Astrocyte (in vitro differentiated cells and primary cell): ENCODE results near the gene JAKMIP1. TPM values are rescaled to one million over a fixed set of nuclear protein-coding genes. Genes with fewer than 3 reads are reported as not detected.

ENCODE experiments used
- DNase-seq: peaks from one replicate; pipeline ENCODE4 v3.0.0-alpha.2; 2010; ENCODE audit warnings: low read depth
- FAIRE-seq: peaks from 2 replicates; lab custom pipeline; 2011; peaks lifted over from hg19 to GRCh38; lab: Jason Lieb, UNC
- H2AFZ ChIP-seq: 2 replicates; pipeline ENCODE4 v1.6.0; 2012; ENCODE audit warnings: low read depth, low read length, inconsistent platforms
- H3K27ac ChIP-seq: 2 replicates; pipeline ENCODE4 v1.5.1; 2011; ENCODE audit warnings: low read depth, low read length, inconsistent platforms
- H3K27me3 ChIP-seq: 2 replicates; pipeline ENCODE4 v1.6.0; 2011; ENCODE audit warnings: low read length, inconsistent platforms; ENCODE audit not compliant: insufficient read depth
- H3K36me3 ChIP-seq: 2 replicates; pipeline ENCODE4 v1.5.1; 2011; ENCODE audit warnings: low read length, inconsistent platforms; ENCODE audit not compliant: insufficient read depth
- H3K4me1 ChIP-seq: 2 replicates; pipeline ENCODE4 v1.5.1; 2011; ENCODE audit warnings: low read length, inconsistent platforms; ENCODE audit not compliant: insufficient read depth
- H3K4me2 ChIP-seq: 2 replicates; pipeline ENCODE4 v1.6.0; 2012; ENCODE audit warnings: low read length, inconsistent platforms
- H3K4me3 ChIP-seq: 2 replicates; pipeline ENCODE4 v1.5.1; 2011; ENCODE audit warnings: low read depth, mild to moderate bottlenecking, low read length, inconsistent platforms; ENCODE audit not compliant: insufficient read depth
- H3K79me2 ChIP-seq: 2 replicates; pipeline ENCODE4 v1.6.0; 2012; ENCODE audit warnings: mild to moderate bottlenecking, low read length, inconsistent platforms; ENCODE audit not compliant: insufficient read depth
- H3K9ac ChIP-seq: 2 replicates; pipeline ENCODE4 v1.6.0; 2012; ENCODE audit warnings: mild to moderate bottlenecking, low read length, inconsistent platforms
- H3K9me3 ChIP-seq: 2 replicates; pipeline ENCODE4 v1.5.1; 2012; ENCODE audit warnings: low read depth, mild to moderate bottlenecking, low read length, inconsistent platforms; ENCODE audit not compliant: insufficient read depth
- H4K20me1 ChIP-seq: 2 replicates; pipeline ENCODE4 v1.6.0; 2012; ENCODE audit warnings: low read length, inconsistent platforms; ENCODE audit not compliant: insufficient read depth
- H3K27ac Mint-ChIP-seq: one replicate; pipeline ENCODE4 v1.8.0; 2021; ENCODE audit warnings: mild to moderate bottlenecking, mixed read lengths; ENCODE audit not compliant: unreplicated experiment
- H3K27me3 Mint-ChIP-seq: one replicate; pipeline ENCODE4 v1.8.0; 2021; ENCODE audit warnings: low read depth, mixed read lengths; ENCODE audit not compliant: unreplicated experiment
- H3K36me3 Mint-ChIP-seq: one replicate; pipeline ENCODE4 v1.8.0; 2021; ENCODE audit warnings: low read depth, mixed read lengths; ENCODE audit not compliant: unreplicated experiment
- H3K4me1 Mint-ChIP-seq: one replicate; pipeline ENCODE4 v1.8.0; 2021; ENCODE audit warnings: low read depth, mixed read lengths; ENCODE audit not compliant: unreplicated experiment
- H3K4me3 Mint-ChIP-seq: one replicate; pipeline ENCODE4 v1.8.0; 2021; ENCODE audit warnings: mild to moderate bottlenecking, moderate library complexity, mixed read lengths; ENCODE audit not compliant: unreplicated experiment
- H3K9me3 Mint-ChIP-seq: one replicate; pipeline ENCODE4 v1.8.0; 2021; ENCODE audit warnings: mild to moderate bottlenecking, mixed read lengths; ENCODE audit not compliant: unreplicated experiment
- EZH2 ChIP-seq: IDR thresholded peaks from 2 replicates; pipeline ENCODE4 v1.6.1; 2012; ENCODE audit warnings: mild to moderate bottlenecking, low read length, inconsistent platforms; ENCODE audit not compliant: insufficient read depth
- total RNA-seq: library from RNA; stranded (reverse); gene quantifications from 2 replicates; pipeline ENCODE4 v1.2.1, GENCODE V29; 2021
- TF ChIP-seq, protein P1 (sequence below): IDR thresholded peaks from 2 replicates; pipeline ENCODE4 v1.5.1; 2011; ENCODE audit warnings: low read depth, mild to moderate bottlenecking, inconsistent platforms, low read length, moderate library complexity; ENCODE audit not compliant: insufficient read depth

Gene JAKMIP1
- total RNA-seq, 1 donor from 2014 or later: 0.50 TPM

DNA sequence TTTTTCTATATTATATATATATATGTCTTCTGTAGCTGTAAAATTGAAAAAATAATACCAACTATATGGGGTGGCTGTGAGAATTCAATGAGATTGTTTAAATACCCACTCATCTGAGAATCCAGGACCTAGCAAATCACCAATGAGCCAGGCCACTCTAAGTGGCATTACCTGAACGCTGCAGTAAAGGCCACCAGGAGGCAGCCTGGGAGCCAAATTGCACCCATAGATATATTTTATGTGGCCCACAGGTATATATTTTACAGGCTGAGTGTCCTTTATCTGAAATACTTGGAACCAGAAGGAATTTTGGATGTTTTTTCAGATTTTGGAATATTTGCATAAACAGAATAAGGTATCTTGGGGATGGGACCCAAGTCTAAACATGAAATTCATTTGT is 124.0 kb downstream of the JAKMIP1 start:
- peaks cover 50% of the 10 kb centered on the region for H3K27me3 Mint-ChIP-seq
- no peak overlapping the region for H3K4me3 Mint-ChIP-seq
- Histone ChIP-seq H3K9ac (no peak overlapping the region), H3K4me3 (no peak overlapping the region), H2AFZ (no peak overlapping the region), H3K79me2 (no peaks in the 10 kb centered on the region), H3K36me3 (no peaks in the 10 kb centered on the region), H3K27me3 (no peaks in the 10 kb centered on the region), H3K9me3 (no peaks in the 10 kb centered on the region), H4K20me1 (no peaks in the 10 kb centered on the region), H3K4me1 (no peaks in the 10 kb centered on the region), H3K4me2 (no peak overlapping the region), H3K27ac (no peak overlapping the region)
- H3K9me3 Mint-ChIP-seq: peaks cover 2% of the 10 kb centered on the region
- H3K27ac Mint-ChIP-seq: no peak overlapping the region
- no peak for FAIRE-seq
- no peak for TF ChIP-seq EZH2
- TF ChIP-seq, protein P1, sequence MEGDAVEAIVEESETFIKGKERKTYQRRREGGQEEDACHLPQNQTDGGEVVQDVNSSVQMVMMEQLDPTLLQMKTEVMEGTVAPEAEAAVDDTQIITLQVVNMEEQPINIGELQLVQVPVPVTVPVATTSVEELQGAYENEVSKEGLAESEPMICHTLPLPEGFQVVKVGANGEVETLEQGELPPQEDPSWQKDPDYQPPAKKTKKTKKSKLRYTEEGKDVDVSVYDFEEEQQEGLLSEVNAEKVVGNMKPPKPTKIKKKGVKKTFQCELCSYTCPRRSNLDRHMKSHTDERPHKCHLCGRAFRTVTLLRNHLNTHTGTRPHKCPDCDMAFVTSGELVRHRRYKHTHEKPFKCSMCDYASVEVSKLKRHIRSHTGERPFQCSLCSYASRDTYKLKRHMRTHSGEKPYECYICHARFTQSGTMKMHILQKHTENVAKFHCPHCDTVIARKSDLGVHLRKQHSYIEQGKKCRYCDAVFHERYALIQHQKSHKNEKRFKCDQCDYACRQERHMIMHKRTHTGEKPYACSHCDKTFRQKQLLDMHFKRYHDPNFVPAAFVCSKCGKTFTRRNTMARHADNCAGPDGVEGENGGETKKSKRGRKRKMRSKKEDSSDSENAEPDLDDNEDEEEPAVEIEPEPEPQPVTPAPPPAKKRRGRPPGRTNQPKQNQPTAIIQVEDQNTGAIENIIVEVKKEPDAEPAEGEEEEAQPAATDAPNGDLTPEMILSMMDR: no peak
- no peaks in the 10 kb centered on the region for H3K36me3 Mint-ChIP-seq
- no peak for DNase-seq
- H3K4me1 Mint-ChIP-seq: peaks cover 2% of the 10 kb centered on the region

DNA sequence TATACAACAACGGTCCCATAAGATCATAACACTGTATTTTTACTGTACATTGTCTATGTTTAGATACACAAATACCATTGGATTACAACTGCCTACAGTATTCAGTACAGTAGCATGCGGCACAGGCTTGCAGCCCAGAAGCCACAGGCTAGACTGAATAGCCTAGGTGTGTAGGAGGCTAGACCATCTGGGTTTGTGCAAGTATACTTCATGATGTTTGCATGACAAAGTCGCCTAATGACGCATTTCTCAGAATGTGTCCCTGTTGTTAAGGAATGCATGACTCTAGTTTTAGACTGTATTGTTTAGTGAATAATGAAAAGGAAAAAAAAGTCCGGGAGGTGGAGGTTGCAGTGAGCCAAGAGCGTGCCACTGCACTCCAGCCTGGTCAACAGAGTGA is 125.6 kb downstream of the JAKMIP1 start:
- Histone ChIP-seq H3K9me3 (no peaks in the 10 kb centered on the region), H3K36me3 (no peaks in the 10 kb centered on the region), H3K79me2 (no peaks in the 10 kb centered on the region), H3K9ac (no peak overlapping the region), H4K20me1 (no peaks in the 10 kb centered on the region), H3K4me3 (no peak overlapping the region), H2AFZ (no peak overlapping the region), H3K4me1 (no peaks in the 10 kb centered on the region), H3K27ac (no peak overlapping the region), H3K4me2 (no peak overlapping the region), H3K27me3 (no peaks in the 10 kb centered on the region)
- no peak for FAIRE-seq
- H3K27ac Mint-ChIP-seq: no peak overlapping the region
- DNase-seq: no peak
- H3K4me1 Mint-ChIP-seq: peaks cover 2% of the 10 kb centered on the region
- H3K27me3 Mint-ChIP-seq: peaks cover 45% of the 10 kb centered on the region
- no peak for TF ChIP-seq EZH2
- TF ChIP-seq, protein P1: no peak
- no peaks in the 10 kb centered on the region for H3K36me3 Mint-ChIP-seq
- no peaks in the 10 kb centered on the region for H3K9me3 Mint-ChIP-seq
- no peak overlapping the region for H3K4me3 Mint-ChIP-seq

DNA sequence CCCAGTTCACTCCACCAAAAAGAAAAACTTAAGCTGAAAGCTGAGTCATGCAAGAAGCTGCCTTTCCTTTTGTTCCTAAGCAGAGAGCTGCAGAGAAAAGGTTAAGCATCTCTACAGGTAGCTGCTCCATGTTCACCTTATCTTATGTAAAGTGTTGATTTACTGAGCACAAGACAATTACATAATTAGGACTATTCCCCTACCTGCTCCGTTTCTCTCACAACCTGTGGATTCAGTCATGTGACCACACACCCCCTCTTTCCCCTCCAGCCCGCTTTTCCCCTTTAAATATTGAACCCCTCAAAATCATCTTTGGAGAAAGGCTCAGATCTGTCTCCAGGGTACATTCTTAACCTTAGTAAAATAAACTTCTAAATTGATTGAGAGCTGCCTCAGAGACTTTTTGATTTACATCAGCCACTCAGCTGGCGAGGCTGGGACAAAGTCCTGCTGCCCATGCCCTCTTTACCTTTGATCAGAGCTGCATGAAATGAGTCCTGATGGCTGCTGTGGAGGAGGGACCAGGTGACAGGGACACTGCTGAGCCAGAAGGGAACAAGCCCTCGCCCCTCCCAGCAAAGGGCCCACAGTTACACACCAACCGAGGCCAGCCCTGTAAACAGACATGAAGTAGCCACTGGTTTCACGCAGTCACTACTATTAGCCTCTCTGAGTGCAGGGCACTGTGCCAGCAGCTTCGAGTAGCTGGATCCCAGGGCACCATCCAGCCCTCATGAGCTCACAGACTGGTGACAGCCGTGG is 128.2 kb downstream of the JAKMIP1 start:
- H3K9ac ChIP-seq: no peak overlapping the region
- no peaks in the 10 kb centered on the region for H3K79me2 ChIP-seq
- FAIRE-seq (no peak), DNase-seq (no peak)
- Mint-ChIP-seq H3K9me3 (peaks cover 2% of the 10 kb centered on the region), H3K36me3 (no peaks in the 10 kb centered on the region), H3K27me3 (peaks cover 50% of the 10 kb centered on the region), H3K27ac (peak overlapping the region; percentile 62), H3K4me1 (peaks cover 2% of the 10 kb centered on the region), H3K4me3 (no peak overlapping the region)
- no peak for TF ChIP-seq EZH2
- TF ChIP-seq, protein P1: no peak
- no peak overlapping the region for H2AFZ ChIP-seq
- H3K4me1 ChIP-seq: no peaks in the 10 kb centered on the region
- no peak overlapping the region for H3K27ac ChIP-seq
- no peaks in the 10 kb centered on the region for H3K36me3 ChIP-seq
- H3K4me3 ChIP-seq: no peak overlapping the region
- H3K4me2 ChIP-seq: no peak overlapping the region
- H3K27me3 ChIP-seq: no peaks in the 10 kb centered on the region
- H3K9me3 ChIP-seq: no peaks in the 10 kb centered on the region
- H4K20me1 ChIP-seq: no peaks in the 10 kb centered on the region
